Measurements from ENCODE around the gene RBBP6. TPM values are rescaled to one million over a fixed set of nuclear protein-coding genes. Genes with fewer than 3 reads are reported as not detected.

RBBP6 gene
- polyA plus RNA-seq, 1 experiment = 11.7 TPM

DNA sequence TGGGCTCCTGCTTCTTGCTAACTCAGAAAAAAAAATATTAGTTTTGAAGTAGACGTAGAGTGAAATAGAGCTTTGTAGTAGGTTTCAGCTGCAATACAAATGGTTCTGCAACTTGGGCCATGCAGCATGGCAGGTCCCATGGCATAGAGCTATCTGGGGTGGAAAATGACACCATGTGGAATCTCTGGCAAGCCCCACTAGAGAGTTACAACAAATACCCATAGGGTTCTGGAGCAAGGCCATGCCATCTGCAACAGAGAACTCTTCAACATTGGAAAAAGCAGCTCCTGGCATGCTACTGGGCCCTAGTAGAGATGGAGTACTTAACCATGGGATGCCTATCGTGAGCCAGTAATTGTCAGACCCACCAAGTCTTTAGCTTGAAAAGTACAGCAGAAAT, 25.3 kb upstream of the RBBP6 start:
- Histone ChIP-seq H3K4me3 (ENCODE audit: low read depth, low read length) (no peak overlapping the region), H3K27me3 (ENCODE audit: control insufficient read depth, insufficient read depth, low read length) (peaks cover 4% of the 10 kb centered on the region), H3K36me3 (ENCODE audit: control insufficient read depth, insufficient read depth, low read length) (no peaks in the 10 kb centered on the region)
- no peak for DNase-seq (ENCODE audit: low read depth)
- CTCF ChIA-PET = interaction anchor here (0.8 to 2.6 kb wide), 4 partner anchors 9 to 39 kb away, joined by 3 to 10 read pairs (median 6); no protein-coding TSS in a partner anchor
- POLR2A ChIA-PET = no interaction called here
- TF ChIP-seq CTCF (IDR thresholded peaks at IDR 0.05; ENCODE audit: insufficient read depth, low read depth, low read length) = no peak

DNA sequence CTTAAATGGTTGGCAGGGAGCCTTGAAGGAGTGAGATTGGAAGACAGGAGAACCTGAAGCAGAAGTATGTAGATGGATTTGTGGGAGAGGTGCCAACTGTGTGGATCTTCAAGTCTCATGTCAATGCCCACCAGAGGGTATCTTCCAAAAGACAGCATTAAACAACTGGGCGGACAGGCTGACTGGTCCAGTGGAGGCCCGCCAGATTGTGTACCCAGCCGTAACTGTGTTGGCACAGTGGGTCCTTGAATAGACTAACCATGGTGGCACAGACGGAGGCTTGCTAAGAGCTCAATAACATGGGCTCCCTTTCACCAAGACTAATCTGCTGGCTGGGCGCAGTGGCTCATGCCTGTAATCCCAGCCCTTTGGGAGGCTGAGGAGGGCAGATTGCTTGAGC, 24.2 kb upstream of the RBBP6 start:
- CTCF ChIA-PET = interaction anchor here (0.8 to 2.6 kb wide), 4 partner anchors 9 to 283 kb away, joined by 3 to 8 read pairs (median 4); no protein-coding TSS in a partner anchor
- DNase-seq (ENCODE audit: low read depth) = no peak
- Histone ChIP-seq H3K36me3 (ENCODE audit: control insufficient read depth, insufficient read depth, low read length) (no peaks in the 10 kb centered on the region), H3K4me3 (ENCODE audit: low read depth, low read length) (no peak overlapping the region), H3K27me3 (ENCODE audit: control insufficient read depth, insufficient read depth, low read length) (peaks cover 4% of the 10 kb centered on the region)
- no peak for TF ChIP-seq CTCF (IDR thresholded peaks at IDR 0.05; ENCODE audit: insufficient read depth, low read depth, low read length)
- POLR2A ChIA-PET = no interaction called here

DNA sequence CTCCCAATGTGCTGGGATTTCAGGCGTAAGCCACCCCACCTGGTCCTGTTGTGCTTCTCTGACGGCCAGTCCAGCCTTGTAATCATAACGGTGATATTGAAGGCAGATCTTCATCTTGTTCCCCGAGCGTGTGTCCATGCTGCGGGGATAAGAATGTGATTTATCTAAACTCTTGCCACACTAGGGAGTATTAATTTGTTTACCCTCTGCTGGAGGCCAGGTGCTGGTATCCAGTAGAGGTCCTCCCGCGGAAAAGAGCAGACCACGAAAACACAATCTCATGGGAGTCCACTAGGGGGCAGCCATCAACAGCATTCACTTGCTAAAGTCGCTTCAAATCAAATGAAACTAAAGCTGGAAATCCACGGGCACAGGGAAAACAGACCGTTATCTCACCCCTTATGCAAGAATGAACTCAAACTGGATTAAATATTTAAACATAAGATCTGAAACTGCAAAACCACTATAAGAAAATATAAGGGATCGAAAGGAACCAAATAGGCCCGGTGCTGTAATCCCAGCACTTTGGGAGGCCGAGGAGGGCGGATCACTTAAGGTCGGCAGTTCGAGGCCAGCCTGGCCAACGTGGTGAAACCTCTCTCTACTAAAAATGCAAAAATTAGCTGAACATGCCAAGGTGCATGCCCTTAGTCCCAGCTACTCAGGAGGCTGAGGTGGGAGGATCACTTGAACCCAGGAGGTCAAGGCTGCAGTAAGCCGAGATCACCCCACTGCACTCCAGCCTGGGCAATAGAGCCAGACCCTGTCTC, 22.3 kb upstream of the RBBP6 start:
- no peaks in the 10 kb centered on the region for H3K36me3 ChIP-seq (ENCODE audit: control insufficient read depth, insufficient read depth, low read length)
- ChIA-PET CTCF (interaction anchor here (0.6 to 2.1 kb wide), 13 partner anchors 8 to 709 kb away, joined by 3 to 15 read pairs (median 4); partner anchors contain the start of gene RBBP6), POLR2A (no interaction called here)
- peaks cover 4% of the 10 kb centered on the region for H3K27me3 ChIP-seq (ENCODE audit: control insufficient read depth, insufficient read depth, low read length)
- no peak overlapping the region for H3K4me3 ChIP-seq (ENCODE audit: low read depth, low read length)
- DNase-seq (ENCODE audit: low read depth) = peak; percentile 35
- peak; percentile 95 for TF ChIP-seq CTCF (IDR thresholded peaks at IDR 0.05; ENCODE audit: insufficient read depth, low read depth, low read length)

DNA sequence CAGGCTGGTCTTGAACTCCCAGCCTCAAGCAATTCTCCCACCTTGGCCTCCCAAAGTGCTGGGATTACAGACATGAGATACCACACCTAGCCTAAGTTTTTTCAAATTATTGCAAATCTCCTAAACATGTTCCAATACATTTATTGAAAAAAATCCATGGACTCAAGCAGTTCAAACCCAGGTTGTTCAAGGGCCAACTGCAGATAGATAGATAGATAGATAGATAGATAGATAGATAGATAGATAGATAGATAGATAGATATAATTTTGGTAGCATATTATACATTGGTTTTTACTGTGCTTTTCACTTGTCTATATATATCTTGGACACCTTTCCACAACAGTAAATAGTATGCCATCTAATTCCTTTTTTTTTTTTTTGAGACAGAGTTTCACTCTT, 20.9 kb upstream of the RBBP6 start:
- no peak for TF ChIP-seq CTCF (IDR thresholded peaks at IDR 0.05; ENCODE audit: insufficient read depth, low read depth, low read length)
- H3K36me3 ChIP-seq (ENCODE audit: control insufficient read depth, insufficient read depth, low read length) = no peaks in the 10 kb centered on the region
- DNase-seq (ENCODE audit: low read depth) = no peak
- ChIA-PET CTCF (interaction anchor here (1.0 kb wide), 1 partner anchor 58 kb away, joined by 3 read pairs; no protein-coding TSS in a partner anchor), POLR2A (no interaction called here)
- peaks cover 4% of the 10 kb centered on the region for H3K27me3 ChIP-seq (ENCODE audit: control insufficient read depth, insufficient read depth, low read length)
- no peak overlapping the region for H3K4me3 ChIP-seq (ENCODE audit: low read depth, low read length)

DNA sequence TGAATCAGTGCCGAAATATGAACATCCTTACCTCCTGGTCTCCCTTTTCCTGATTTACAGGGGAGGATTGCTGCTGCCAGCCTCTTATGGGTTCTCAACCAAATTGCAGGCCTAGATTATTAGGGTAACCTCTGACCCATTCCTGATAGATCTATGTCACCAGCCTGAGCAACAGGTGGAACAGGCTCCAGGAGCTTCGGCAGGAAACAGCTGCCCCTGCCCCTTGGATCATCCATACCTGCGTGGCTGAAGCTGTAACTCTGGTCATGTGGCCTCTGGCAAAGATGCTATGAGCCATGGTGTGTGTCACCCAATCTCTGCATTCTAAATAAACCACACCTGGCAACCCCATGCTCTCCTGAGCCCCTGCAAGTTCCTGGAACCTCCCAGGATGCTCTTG, 18.4 kb upstream of the RBBP6 start:
- ChIA-PET CTCF (no interaction called here), POLR2A (no interaction called here)
- TF ChIP-seq CTCF (IDR thresholded peaks at IDR 0.05; ENCODE audit: insufficient read depth, low read depth, low read length) = no peak
- no peaks in the 10 kb centered on the region for H3K36me3 ChIP-seq (ENCODE audit: control insufficient read depth, insufficient read depth, low read length)
- no peak for DNase-seq (ENCODE audit: low read depth)
- H3K4me3 ChIP-seq (ENCODE audit: low read depth, low read length) = no peak overlapping the region
- H3K27me3 ChIP-seq (ENCODE audit: control insufficient read depth, insufficient read depth, low read length) = peaks cover 2% of the 10 kb centered on the region; the same call in 1 of the 2 replicates
